HK-2 (cell line): ENCODE data around the gene C15orf61.

Experiments used
- DNase-seq: peaks from one replicate; pipeline ENCODE4 v3.0.0-alpha.2; 2018; ENCODE audit not compliant: unreplicated experiment

The C15orf61 gene

GRCh38 chr15:67549736-67550135 is 28.8 kb downstream of the C15orf61 start:
- DNase-seq, result no peak

- no peak for DNase-seq
These were observed 29.6 kb downstream of the C15orf61 start for GRCh38 chr15:67550522-67550921.

GRCh38 chr15:67551207-67551743 is 30.3 kb downstream of the C15orf61 start:
- no peak for DNase-seq

GRCh38 chr15:67554580-67554979 is 33.6 kb downstream of the C15orf61 start:
- DNase-seq, result no peak

GRCh38 chr15:67556976-67557570 is 36.1 kb downstream of the C15orf61 start:
- DNase-seq, result no peak

GRCh38 chr15:67558502-67558901 is 37.6 kb downstream of the C15orf61 start:
- DNase-seq, result no peak

GRCh38 chr15:67559158-67559557 is 38.2 kb downstream of the C15orf61 start:
- DNase-seq, result no peak

- DNase-seq, result no peak
These were observed 38.6 kb downstream of the C15orf61 start for GRCh38 chr15:67559576-67559975.

GRCh38 chr15:67560320-67560719 is 39.4 kb downstream of the C15orf61 start:
- DNase-seq, result no peak

- DNase-seq, result no peak
These were observed 42.2 kb downstream of the C15orf61 start for GRCh38 chr15:67563092-67563491.

- no peak for DNase-seq
These were observed 43.4 kb downstream of the C15orf61 start for GRCh38 chr15:67564021-67564967.

- DNase-seq, result no peak
These were observed 44.0 kb downstream of the C15orf61 start for GRCh38 chr15:67564968-67565345.

GRCh38 chr15:67569668-67570067 is 48.7 kb downstream of the C15orf61 start:
- no peak for DNase-seq

GRCh38 chr15:67570875-67571647 is 50.1 kb downstream of the C15orf61 start:
- DNase-seq, result no peak

GRCh38 chr15:67571648-67572415 is 50.9 kb downstream of the C15orf61 start:
- no peak for DNase-seq

- DNase-seq, result no peak
These were observed 52.3 kb downstream of the C15orf61 start for GRCh38 chr15:67573194-67573593.

- no peak for DNase-seq
These were observed 54.1 kb downstream of the C15orf61 start for GRCh38 chr15:67575039-67575502.

GRCh38 chr15:67578020-67578600 is 57.2 kb downstream of the C15orf61 start:
- no peak for DNase-seq

GRCh38 chr15:67579164-67579563 is 58.2 kb downstream of the C15orf61 start:
- no peak for DNase-seq
